NCI-H2227 (cell line): ENCODE results near the gene ELK3.

Experiments used
- DNase-seq: peaks from one replicate; lab custom pipeline; 2025; ENCODE audit not compliant: unreplicated experiment; lab: John Stamatoyannopoulos, UW

Gene ELK3

DNA sequence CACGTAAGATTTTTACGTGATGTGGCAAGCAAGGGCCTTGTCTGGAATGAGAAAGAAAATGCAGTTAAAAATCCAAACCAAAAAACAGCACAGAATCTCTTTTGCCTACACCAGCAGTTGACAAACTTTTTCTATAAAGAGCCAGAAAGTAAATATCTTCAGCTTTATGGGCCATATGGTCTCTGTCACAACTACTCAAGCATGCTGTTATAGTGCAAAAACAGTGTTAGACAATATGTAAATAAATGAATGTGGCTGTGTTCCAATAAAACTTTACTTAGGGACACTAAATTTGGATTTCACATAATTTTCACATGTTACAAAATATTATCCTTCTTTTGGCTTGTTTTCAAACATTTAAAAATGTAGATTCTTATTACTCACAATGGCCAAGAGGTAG is 6.2 kb upstream of the ELK3 start:
- no peak for DNase-seq

DNA sequence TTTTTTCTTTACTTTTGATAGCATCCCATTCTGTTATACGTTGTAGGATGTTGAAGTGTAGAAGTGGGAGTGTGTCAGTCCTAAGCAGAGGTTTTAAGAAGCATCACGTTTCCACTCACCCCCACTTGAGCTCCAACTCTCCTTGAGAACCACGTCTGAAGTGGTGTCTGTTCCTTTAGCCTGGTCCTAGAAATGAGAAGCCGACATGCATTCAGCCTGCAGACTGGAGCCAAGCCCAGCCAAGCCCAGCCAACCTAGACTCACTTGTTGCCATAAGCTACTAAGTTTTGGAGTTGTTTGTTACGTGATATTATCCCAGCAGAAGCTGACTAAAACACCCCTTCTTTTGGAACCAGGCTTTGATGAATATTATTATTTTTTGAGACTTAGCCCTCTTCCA is 4.4 kb upstream of the ELK3 start:
- DNase-seq, result no peak

DNA sequence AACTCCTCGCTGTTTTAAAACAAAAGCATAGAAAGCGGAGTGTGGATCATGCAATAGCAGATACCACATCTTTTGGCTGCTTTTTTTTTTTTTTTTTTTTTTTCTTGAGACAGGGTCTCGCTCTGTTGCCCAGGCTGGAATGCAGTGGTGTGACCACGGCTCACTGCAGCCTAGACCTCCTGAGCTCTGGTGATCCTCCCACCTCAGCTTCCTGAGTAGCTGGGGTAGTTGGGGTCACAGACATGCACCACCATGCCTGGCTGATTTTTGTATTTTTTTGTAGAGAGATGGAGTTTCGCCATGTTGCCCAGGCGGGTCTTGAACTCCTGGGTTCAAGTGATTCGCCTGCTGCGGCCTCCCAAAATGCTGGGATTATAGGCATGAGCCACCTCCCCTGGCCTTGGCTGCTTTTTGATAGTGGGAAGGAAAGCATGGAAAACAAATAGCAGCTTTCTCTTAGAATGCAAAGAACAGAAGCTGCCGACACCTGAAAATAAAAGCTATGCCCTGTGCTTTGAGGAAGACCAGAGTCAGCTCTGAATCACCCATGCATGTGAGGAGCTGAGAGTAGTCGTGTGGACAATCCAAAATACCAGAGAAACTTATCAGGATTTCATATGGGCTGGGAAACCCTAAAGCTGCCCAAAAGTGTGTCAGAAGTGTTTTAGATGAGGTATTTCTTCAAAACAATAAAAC is 3.6 kb upstream of the ELK3 start:
- DNase-seq, result no peak

DNA sequence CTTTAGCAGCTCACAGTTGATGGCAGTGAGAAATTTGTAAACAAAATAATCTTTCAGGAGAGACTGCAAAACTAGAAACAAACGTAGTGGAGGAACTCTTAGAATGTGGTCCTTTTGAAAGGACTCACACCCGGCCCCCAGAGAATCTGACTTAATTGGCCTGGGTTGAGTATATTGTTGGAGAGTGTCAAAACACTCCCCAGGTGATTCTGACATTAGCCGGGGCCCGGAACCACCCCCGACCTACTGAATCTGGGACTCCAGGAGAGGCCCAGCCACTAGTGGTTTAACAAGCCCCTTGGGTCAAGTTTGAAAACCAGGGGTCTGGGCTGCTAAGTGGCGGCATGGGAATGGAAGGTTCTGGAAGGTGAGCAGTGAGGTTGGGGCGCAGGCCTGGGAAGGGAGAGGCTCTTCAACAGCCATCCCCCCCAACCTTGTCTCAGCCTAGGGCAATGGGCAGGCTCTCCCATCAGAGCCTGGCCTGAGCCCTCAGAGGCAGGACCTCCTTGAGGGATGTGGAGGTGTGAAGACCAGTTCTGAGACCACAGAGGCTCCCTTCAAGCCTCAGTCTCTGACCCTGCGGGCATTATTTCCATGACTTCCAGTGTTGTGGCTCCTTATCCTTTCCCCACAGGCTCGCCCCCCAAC is 1.1 kb upstream of the ELK3 start:
- no peak for DNase-seq

DNA sequence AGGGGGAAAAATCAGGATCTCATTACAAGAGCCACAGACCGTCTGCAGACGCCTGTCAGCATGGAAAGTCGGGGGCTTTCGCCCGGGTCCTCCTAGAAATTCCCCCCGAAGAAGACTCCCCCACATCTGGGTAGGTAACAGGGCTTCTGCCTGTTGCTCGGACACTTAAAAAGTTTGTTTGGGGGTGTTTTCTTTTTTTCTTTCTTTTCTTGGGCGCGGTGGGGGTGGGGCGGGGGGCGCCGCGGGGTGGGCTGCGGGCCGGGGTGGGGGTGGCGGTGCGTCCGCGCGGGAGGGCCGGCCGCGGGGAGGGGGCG is 358 bp downstream of the ELK3 start:
- no peak for DNase-seq

DNA sequence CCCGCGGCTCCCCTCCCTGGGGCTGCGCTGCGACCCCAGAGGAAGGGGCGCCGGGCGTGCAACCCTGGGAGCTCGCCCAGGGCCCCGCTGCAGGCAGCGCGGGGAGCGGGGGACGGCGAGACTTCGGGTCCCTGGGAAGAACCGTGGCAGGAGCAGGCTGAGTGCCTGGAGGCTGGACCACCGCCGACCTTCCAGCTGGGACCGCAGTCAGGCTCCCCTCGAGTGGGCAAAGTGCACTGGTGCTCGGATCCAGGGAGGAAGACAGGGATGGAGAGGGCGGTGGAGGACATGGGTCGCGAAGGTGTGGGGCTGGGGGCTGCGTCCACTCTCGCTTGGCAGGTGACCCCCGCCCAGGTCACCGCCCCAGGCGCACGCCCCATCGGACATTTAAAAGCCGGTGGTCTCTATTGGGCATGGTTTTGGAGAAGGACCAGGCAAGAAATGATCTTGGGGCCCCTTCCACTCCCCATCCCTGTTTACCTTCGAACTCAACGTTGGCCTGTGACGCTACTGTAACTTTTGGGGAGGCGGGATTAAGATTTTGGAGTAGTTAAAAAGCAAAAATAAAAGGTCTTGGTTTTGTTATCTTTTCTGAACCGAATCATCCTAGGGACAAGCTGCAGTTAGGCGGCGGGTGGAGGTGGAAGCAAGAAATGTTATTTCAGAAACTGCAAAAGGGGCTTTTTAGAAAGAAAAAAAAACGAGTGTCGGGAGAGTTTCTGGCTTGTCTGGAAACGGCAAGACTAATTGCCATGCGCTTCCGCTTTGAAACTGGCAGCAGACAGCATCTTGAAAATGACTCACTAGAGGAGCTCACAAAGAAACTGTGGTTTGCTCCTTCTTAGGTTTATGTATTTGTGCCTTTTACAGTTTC is 1.0 kb downstream of the ELK3 start:
- DNase-seq, result peak; percentile 38

DNA sequence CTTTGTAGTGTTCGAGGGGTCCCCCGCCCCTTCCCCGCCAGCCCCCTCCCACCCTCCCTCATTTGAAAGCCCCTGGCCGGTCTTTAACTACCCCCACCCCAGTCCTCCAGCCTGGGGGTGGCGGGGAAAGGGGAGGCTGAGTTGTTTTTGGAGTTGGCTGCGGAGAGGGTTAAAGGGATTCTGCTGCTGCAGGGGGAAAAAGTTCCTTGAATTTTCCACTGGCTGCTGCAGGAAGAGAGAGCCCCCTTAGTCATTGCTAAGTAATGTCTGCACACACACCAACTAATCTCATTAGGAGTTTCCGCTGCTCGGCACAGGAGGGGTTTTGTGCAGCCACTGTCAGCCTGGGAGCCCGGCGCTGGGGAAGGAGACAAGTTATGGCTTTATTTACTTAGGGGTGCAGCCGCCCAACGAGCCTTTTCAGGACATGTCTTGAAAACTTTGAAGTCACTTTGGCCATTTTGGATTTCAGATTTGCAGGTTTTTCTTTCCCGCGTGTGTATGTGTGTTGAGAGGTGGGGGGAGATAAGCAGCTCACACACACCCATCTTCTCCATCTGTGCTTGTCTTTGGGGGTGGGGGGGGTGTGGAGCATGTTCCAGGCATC is 1.8 kb downstream of the ELK3 start:
- no peak for DNase-seq

DNA sequence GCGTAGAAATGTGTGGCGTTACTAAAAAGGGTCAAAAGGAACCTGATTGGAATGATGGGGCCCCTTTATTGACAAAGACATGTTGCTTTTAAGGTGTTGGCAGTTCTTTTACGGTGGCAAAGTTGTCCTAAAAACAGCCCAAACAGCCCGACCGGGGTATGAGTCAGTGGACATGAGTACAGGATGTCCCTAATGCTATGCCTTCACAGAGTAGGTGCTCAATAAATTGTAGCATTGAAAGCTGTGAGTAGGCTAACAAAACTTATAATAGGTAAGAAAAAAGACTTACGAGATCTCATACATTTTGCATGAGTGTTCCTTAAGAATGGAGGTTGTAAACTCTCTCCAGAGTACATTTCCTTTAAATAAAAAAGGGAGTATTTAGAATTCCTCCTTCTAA is 2.6 kb downstream of the ELK3 start:
- DNase-seq, result no peak

DNA sequence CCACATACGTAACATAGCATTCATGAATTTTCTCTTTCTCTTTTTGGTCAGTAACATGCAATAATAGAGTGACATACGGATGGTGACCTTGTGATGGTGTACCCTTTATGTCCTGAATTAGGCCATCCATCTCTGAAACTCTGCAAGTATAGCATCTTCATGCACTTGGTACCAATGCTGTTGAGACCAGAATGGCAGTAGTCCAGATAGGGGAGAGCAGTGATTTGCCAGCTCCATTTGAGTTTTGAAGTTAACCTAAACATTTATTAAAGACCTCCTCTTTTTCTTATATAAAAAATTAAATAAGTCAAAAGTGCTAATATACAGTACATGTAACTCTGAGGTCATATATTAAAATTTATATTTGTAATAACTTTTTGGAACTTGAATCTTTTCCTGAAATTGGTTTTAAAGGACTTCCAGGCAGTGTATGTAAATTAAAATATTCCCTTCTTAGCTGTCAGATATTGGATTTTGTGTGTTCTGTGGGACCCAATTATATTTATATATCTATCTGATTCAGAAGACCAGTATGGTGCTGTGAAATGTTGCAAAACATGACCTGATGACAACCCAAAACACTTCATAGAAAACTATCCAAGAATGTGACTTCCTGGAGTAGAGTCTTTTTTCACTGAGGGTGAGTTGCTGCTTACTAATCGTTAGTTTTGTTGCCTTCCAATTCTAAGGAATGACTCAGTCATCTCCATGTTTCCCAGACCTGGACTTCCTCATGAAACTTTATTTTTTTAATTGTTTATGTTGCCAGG is 3.5 kb downstream of the ELK3 start:
- no peak for DNase-seq

DNA sequence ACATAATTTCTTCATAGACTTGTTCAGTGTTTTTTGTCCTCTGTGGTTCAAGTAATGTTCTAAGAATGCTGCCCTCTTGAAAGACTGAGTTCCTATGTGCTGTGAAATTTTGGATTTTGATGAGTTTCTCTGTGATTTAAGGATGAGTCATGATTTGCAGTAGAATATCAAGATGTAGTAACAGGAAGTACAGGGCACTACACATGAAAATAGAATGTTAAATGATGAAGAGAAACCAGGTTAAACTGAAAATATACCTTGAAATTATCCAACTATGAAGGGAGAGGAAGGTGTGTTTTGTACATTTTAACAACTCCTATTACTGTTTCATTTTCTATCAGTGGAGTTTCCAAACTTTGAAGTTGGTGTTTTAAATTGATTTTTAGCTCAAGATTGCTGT is 4.8 kb downstream of the ELK3 start:
- DNase-seq, result no peak

DNA sequence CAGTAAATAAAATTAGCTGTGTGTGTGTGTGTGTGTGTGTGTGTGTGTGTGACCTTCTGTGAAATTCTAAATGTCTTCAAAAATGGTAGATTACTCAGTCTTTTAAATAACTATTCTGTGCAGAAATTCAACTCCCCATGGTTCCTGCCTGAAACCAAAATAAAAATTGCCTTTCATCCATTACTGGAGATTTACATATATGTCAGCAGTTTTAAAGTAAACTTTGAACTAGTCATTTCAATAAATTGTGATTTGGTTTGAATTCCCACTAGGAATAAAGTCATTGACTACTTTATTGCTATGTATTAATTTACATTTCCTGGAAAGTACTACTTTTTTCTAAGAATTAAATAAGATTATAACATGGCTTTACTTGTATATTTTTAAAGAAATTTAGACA is 5.3 kb downstream of the ELK3 start:
- DNase-seq, result no peak

DNA sequence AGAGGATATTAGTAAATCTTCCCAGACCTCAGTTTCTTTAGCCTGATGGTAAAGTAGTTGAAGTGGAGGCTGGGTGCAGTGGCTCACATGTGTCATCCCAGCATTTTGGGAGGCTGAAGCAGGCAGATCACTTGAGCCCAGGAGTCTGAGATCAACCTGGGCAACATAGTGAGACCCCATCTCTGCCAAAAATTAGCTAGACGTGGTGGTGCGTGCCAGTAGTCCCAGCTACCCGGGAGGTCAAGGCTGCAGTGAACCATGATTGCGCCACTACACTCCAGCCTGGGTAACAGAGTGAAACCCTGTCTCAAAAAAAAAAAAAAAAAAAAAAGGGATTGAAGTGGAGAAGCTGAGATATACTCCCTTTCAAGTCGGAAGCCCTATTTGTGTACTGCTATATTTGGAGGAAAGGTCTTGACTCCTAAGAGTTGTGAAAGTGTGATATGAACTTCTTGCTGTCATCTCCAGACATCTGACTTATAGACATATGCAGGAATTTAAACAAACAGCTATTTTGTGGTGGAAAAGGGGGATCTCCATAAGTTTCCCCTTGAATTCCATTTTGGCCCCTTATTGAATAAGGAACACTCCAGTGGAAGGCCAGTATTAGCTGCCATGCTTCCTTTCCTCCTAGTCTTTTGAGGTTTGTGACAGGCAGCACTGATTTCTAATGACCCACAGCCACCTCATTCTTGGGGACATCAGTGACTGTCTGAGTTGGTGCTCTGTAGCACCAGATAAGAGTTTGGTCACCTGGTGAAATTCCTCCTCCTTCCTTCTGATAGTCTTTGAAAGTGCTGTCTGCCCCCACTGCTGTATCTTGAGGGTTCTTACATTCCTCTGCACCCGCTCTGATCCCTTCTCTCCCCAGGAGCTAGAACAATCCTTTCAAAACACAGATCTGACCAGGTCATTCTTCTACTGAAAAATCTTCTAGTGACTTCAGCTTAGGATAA is 7.4 kb downstream of the ELK3 start:
- DNase-seq, result no peak

DNA sequence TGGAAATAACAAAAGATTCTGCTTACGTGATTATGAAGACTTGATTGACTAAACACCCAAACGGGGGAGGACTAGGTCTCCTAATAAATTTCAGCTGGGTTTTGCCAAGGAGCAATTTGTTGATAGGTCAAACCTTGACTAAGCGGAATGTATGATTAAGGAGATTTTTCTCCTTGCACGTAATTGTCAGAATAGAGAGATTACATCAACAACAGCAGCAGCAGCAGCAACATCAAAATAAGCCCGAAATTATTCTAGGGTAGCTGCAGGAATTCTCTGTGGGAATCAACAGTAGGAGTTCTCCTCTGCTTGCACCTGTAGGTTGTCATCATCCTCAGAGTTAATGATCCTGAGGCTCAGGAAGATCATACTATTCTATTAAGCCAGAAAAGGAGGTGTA is 10.2 kb downstream of the ELK3 start:
- DNase-seq, result no peak

DNA sequence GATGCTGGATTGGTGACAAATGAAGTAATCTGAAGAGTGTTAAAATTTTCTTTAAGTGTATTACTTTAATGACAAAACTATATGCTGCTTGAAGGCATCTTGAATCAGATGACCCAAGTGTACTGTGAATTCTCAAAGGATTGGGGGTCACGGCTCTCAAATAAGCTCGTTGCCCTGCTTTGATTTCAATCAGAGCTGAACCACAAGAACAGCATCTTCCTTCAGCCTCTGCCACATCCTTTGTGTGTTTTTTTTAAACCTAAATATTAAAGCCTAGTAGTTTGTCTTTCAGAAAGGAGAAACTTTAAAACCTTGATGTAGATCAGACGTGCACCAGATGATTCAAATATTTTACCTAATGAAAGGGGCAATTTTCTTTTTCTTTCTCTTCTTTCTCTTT is 11.7 kb downstream of the ELK3 start:
- no peak for DNase-seq

DNA sequence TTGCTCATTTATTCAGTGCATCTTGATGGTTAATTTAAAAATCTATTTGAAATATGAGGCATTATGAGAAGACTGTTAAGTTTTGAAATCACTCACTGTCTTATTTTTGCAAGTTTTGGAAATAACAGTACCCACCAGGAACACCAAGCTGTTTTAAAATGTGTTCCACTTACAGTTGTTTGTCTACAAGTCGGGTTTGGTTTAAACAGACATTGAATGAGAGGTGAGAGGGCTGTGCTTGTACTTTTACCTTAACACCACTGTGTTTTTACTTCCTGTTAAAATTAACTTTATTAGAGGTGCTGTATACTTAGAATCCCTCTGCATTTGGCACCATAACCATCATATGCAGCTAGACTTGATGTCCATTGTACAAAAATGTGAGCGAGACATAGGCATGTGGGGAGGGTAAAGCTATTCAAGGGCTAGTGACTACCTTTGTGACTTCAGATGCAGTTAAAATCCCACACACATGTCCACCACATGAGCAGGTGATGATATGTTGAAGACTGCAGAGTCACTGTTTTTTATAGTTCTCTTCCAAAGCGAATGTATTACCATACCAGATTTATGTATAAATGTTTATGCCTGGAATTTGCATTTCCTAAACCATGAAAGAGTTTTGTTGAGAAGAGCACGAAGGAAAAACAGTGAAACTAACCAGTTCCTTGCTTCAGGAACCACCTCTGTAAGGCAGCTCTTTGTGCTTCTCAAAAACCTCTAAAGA is 12.9 kb downstream of the ELK3 start:
- DNase-seq, result no peak

DNA sequence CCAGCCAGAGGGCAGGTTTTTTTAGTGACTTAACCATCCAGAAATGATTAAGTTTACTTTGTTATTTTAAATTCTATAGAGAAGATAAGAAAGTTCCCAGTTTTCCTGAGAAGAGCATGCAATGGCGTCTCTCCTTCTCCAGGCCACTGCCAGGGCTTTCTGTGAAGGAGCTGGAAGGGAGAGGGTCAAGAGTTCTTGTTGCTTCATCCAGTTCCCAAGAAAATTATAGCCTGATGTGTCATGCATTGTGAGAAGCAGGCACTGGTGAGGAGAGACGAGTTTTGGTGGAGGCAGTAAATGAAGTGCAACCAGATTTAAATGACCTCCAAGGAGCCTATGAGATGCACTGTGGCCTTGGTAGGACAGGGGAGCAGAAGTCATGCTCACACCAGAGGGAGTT is 14.2 kb downstream of the ELK3 start:
- DNase-seq, result no peak

DNA sequence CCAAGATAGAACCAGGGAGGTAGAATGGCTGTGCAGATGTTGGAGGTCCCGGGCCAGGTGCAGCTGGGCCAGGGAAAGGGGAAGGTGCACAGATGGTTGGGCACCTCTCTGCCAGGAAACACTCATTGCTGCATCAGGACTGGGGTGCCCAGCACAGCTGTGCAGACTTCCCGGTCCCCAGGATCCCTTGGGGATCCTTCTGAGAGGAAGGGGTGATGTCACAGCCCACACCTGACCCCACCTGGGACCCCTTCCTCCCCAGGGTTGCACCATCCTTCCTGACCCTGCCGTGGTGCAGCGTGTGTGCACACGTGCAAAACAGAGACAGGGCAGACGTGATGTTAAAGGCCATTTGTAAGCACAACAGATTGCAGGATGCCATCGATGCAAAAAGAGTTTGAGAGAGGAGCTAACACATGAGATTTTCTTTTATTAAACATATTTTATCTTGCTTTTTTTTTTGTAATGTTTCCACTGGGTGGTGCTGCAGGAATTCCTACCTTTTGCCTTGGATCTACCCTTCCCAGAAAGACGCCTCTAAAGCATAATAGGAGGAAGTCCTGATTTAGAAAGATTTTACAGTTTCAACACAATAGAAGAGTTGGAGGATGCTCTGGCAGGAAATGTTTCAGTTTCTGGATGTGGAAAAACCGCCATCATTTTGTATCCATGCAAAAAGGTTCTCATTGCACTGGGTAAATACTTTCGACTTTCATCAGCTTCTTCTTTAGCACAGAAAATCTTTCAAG is 14.8 kb downstream of the ELK3 start:
- no peak for DNase-seq

DNA sequence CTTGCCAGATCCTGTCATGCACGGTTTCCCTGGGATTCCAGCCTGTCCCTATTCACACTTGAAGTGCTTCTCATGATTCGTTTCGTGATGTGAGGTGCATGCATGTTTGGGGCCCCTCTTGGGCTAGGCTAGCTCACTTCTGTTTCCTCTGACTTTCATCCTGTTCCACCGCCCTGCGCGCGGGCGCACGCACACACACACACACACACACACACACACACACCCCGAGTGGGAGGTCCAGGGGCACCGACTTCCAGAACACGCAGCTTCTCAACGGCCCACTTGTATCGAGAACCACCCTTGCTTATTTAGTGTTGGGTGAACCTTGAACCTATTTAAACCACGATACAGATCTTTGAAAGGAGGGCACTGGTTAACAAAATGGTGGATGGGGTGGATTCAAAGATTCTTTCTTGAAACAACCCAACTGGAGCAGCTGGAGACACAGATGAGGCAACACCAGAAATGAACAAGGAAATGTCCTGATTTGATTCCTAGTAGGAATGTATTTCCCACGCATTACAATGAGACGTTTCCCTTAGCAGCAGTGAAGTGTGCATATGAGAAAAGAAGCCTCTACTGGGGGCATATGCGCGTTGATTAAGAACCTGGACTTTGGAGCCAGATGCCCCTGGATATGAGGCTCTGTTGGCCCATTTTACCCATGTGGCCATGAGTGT is 16.3 kb downstream of the ELK3 start:
- no peak for DNase-seq
